HL-60 (cell line): ENCODE data around the gene DIP2C.

Source experiments
- DNase-seq, 2 experiments: peaks; one replicate each; pipeline ENCODE4 v3.0.0-alpha.2; 2010 to 2020; ENCODE audit warnings: low read depth in 1 of 2, low spot score in 1 of 2
- H3K27ac ChIP-seq: fragments of 250-450 bp; sonication (Bioruptor Pico); replicated peaks from 2 replicates; pipeline ENCODE4 v1.5.1; 2020; ENCODE audit warnings: mild to moderate bottlenecking, moderate library complexity
- H3K27me3 ChIP-seq: fragments of 250-450 bp; sonication (Bioruptor Pico); 2 replicates; pipeline ENCODE4 v1.5.1; 2021; ENCODE audit warnings: mild to moderate bottlenecking, moderate library complexity; ENCODE audit not compliant: insufficient read depth, poor library complexity, severe bottlenecking
- H3K4me3 ChIP-seq: replicated peaks from 2 replicates; pipeline ENCODE4 v1.5.1; 2011; ENCODE audit warnings: mild to moderate bottlenecking, control low read depth, low read length; ENCODE audit not compliant: insufficient read depth
- GABPA ChIP-seq: IDR thresholded peaks from 2 replicates; pipeline ENCODE4 v1.6.1; 2012; ENCODE audit warnings: low read depth
- POLR2AphosphoS5 ChIP-seq: IDR thresholded peaks from 2 replicates; pipeline ENCODE4 v1.6.1; 2012; ENCODE audit warnings: low read depth
- SPI1 ChIP-seq: IDR thresholded peaks from 2 replicates; pipeline ENCODE4 v1.6.1; 2012; ENCODE audit warnings: low read depth, mild to moderate bottlenecking, borderline replicate concordance
- TF ChIP-seq, protein P1 (sequence below): IDR thresholded peaks from one replicate; pipeline ENCODE4 v1.5.1; 2011; ENCODE audit warnings: low read length, control low read depth, inconsistent platforms; ENCODE audit not compliant: insufficient read depth
- TF ChIP-seq, protein P2 (sequence below): IDR thresholded peaks from 2 replicates; pipeline ENCODE4 v1.6.1; 2012; ENCODE audit warnings: low read depth; ENCODE audit not compliant: insufficient replicate concordance

The DIP2C gene

DNA sequence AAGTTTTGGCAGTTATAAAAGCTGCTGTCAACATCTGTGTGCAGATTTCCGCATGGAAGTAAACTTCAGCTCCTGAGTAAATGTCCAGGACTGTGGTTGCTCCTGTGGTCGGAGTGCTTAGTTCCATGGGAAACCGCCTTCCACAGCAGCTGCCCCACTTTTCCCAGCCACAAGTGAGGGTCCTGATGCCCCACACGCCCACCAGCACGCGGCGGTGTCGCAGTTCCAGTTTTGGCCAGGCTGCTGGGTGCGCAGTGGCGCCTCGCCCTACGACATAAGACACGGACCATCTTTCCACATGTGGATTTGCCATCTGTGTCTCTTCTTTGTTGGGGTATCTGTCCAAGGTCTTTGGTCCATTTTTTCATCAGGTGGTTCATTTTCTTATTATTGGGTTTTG lies 167.1 kb downstream of the DIP2C start:
- no peak for TF ChIP-seq GABPA
- no peak for TF ChIP-seq POLR2AphosphoS5
- TF ChIP-seq, protein P1, sequence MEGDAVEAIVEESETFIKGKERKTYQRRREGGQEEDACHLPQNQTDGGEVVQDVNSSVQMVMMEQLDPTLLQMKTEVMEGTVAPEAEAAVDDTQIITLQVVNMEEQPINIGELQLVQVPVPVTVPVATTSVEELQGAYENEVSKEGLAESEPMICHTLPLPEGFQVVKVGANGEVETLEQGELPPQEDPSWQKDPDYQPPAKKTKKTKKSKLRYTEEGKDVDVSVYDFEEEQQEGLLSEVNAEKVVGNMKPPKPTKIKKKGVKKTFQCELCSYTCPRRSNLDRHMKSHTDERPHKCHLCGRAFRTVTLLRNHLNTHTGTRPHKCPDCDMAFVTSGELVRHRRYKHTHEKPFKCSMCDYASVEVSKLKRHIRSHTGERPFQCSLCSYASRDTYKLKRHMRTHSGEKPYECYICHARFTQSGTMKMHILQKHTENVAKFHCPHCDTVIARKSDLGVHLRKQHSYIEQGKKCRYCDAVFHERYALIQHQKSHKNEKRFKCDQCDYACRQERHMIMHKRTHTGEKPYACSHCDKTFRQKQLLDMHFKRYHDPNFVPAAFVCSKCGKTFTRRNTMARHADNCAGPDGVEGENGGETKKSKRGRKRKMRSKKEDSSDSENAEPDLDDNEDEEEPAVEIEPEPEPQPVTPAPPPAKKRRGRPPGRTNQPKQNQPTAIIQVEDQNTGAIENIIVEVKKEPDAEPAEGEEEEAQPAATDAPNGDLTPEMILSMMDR = no peak
- TF ChIP-seq, protein P2, sequence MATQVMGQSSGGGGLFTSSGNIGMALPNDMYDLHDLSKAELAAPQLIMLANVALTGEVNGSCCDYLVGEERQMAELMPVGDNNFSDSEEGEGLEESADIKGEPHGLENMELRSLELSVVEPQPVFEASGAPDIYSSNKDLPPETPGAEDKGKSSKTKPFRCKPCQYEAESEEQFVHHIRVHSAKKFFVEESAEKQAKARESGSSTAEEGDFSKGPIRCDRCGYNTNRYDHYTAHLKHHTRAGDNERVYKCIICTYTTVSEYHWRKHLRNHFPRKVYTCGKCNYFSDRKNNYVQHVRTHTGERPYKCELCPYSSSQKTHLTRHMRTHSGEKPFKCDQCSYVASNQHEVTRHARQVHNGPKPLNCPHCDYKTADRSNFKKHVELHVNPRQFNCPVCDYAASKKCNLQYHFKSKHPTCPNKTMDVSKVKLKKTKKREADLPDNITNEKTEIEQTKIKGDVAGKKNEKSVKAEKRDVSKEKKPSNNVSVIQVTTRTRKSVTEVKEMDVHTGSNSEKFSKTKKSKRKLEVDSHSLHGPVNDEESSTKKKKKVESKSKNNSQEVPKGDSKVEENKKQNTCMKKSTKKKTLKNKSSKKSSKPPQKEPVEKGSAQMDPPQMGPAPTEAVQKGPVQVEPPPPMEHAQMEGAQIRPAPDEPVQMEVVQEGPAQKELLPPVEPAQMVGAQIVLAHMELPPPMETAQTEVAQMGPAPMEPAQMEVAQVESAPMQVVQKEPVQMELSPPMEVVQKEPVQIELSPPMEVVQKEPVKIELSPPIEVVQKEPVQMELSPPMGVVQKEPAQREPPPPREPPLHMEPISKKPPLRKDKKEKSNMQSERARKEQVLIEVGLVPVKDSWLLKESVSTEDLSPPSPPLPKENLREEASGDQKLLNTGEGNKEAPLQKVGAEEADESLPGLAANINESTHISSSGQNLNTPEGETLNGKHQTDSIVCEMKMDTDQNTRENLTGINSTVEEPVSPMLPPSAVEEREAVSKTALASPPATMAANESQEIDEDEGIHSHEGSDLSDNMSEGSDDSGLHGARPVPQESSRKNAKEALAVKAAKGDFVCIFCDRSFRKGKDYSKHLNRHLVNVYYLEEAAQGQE = no peak
- Histone ChIP-seq H3K27ac (no peak overlapping the region), H3K27me3 (no peaks in the 10 kb centered on the region), H3K4me3 (no peak overlapping the region)
- no peak for DNase-seq

GRCh38 chr10:521261-522250 lies 167.9 kb downstream of the DIP2C start:
- no peak overlapping the region for H3K4me3 ChIP-seq
- TF ChIP-seq SPI1 (no peak), GABPA (no peak), POLR2AphosphoS5 (no peak)
- TF ChIP-seq, protein P2 = no peak
- TF ChIP-seq, protein P1 = no peak
- no peak overlapping the region for H3K27ac ChIP-seq
- no peaks in the 10 kb centered on the region for H3K27me3 ChIP-seq
- DNase-seq = no peak

DNA sequence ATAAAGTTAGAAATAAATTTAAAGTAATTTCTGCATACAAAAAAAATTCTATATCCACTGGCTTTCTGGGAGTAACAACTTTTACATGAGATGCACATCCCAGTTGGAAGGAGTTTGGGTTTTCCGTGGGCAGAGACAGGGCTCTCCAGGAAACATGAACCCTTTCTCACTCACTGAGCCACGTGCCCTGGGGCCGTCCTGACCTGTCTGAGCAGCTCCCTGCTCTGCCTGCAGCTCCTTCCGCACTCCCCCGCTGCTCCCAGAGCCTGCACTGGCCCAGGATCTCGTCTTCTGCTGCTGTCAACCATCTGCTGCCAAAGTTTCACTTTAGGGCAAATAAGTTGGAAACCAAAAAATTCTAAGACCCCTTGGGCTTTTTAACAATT lies 169.1 kb downstream of the DIP2C start:
- Histone ChIP-seq H3K27ac (no peak overlapping the region), H3K4me3 (no peak overlapping the region), H3K27me3 (no peaks in the 10 kb centered on the region)
- no peak for DNase-seq
- TF ChIP-seq POLR2AphosphoS5 (no peak), SPI1 (no peak), GABPA (no peak)
- TF ChIP-seq, protein P1 = no peak
- TF ChIP-seq, protein P2 = no peak
